GM19240 (cell line): ENCODE data around the gene MAP3K6.

Experiments used
- DNase-seq: peaks from one replicate; pipeline ENCODE4 v3.0.0; 2011; ENCODE audit warnings: low spot score; ENCODE audit not compliant: insufficient read length

The MAP3K6 gene

GRCh38 chr1:27379564-27380122, 12.9 kb upstream of the MAP3K6 start:
- no peak for DNase-seq

GRCh38 chr1:27377760-27378495, 11.2 kb upstream of the MAP3K6 start:
- no peak for DNase-seq

- DNase-seq = no peak
Observed at GRCh38 chr1:27374362-27375086, 7.8 kb upstream of the MAP3K6 start, which contains the start of gene FCN3. Gene FCN3 (minus strand): TSS chr1:27374824. CDS start chr1:27374818, 6 bp downstream.

GRCh38 chr1:27372808-27373690, 6.3 kb upstream of the MAP3K6 start:
- DNase-seq = no peak

- no peak for DNase-seq
Observed at GRCh38 chr1:27372022-27372807, 5.5 kb upstream of the MAP3K6 start.

- DNase-seq = no peak
Observed at GRCh38 chr1:27368869-27369582, 2.3 kb upstream of the MAP3K6 start.

GRCh38 chr1:27367160-27367650, 444 bp upstream of the MAP3K6 start:
- no peak for DNase-seq

- DNase-seq = peak; percentile 61
Observed at GRCh38 chr1:27366113-27366410, 699 bp downstream of the MAP3K6 start.

GRCh38 chr1:27365372-27366112, 1.2 kb downstream of the MAP3K6 start:
- DNase-seq = peak; percentile 89

- no peak for DNase-seq
Observed at GRCh38 chr1:27364696-27365371, 1.9 kb downstream of the MAP3K6 start.

GRCh38 chr1:27363766-27364695, 2.7 kb downstream of the MAP3K6 start:
- no peak for DNase-seq

GRCh38 chr1:27361553-27361952, 5.2 kb downstream of the MAP3K6 start:
- no peak for DNase-seq

- no peak for DNase-seq
Observed at GRCh38 chr1:27361044-27361402, 5.7 kb downstream of the MAP3K6 start.

GRCh38 chr1:27360159-27361043, 6.4 kb downstream of the MAP3K6 start:
- no peak for DNase-seq

GRCh38 chr1:27359822-27360158, 7.0 kb downstream of the MAP3K6 start:
- no peak for DNase-seq

- DNase-seq = no peak
Observed at GRCh38 chr1:27358928-27359313, 7.8 kb downstream of the MAP3K6 start.
